HG03520 (cell line): ENCODE data around the gene FBLN7.
"Not testable (repeated sequence)": the region's sequence is repeated elsewhere in the genome, so short reads cannot be mapped to it uniquely, and the experiment has no call there.

Experiments
- ATAC-seq: cut with Tn5 transposase; IDR thresholded peaks from one replicate; pipeline ENCODE4 v1.9.1; 2021; ENCODE audit warnings: mild to moderate bottlenecking, moderate library complexity; ENCODE audit not compliant: unreplicated experiment

The FBLN7 gene

GRCh38 chr2:112138159-112139032, at the start of gene FBLN7:
TSS of gene FBLN7 (plus strand) at chr2:112138385. CDS start at chr2:112138656, 271 bp downstream.
- no peak for ATAC-seq

- ATAC-seq: no peak
Observed at GRCh38 chr2:112089375-112089774, 48.8 kb upstream of the FBLN7 start.

- ATAC-seq: no peak
Observed at GRCh38 chr2:112092286-112093041, 45.7 kb upstream of the FBLN7 start.

GRCh38 chr2:112093216-112093615, 45.0 kb upstream of the FBLN7 start:
- no peak for ATAC-seq

GRCh38 chr2:112095681-112096080, 42.5 kb upstream of the FBLN7 start:
- ATAC-seq: no peak

GRCh38 chr2:112096098-112096497, 42.1 kb upstream of the FBLN7 start:
- ATAC-seq: no peak

GRCh38 chr2:112108178-112108832, 29.9 kb upstream of the FBLN7 start:
- ATAC-seq: no peak

- no peak for ATAC-seq
Observed at GRCh38 chr2:112109278-112109677, 28.9 kb upstream of the FBLN7 start.

- no peak for ATAC-seq
Observed at GRCh38 chr2:112110966-112111365, 27.2 kb upstream of the FBLN7 start.

GRCh38 chr2:112113354-112113753, 24.8 kb upstream of the FBLN7 start:
- not testable (repeated sequence) for ATAC-seq

GRCh38 chr2:112118148-112118547, 20.0 kb upstream of the FBLN7 start:
- ATAC-seq: no peak

- no peak for ATAC-seq
Observed at GRCh38 chr2:112121682-112122254, 16.4 kb upstream of the FBLN7 start.

- ATAC-seq: no peak
Observed at GRCh38 chr2:112129060-112129459, 9.1 kb upstream of the FBLN7 start.

- ATAC-seq: no peak
Observed at GRCh38 chr2:112133344-112133743, 4.8 kb upstream of the FBLN7 start.

GRCh38 chr2:112134120-112134519, 4.1 kb upstream of the FBLN7 start:
- no peak for ATAC-seq

- ATAC-seq: no peak
Observed at GRCh38 chr2:112136096-112136495, 2.1 kb upstream of the FBLN7 start.

- ATAC-seq: no peak
Observed at GRCh38 chr2:112137516-112138158, 548 bp upstream of the FBLN7 start.

- not testable (repeated sequence) for ATAC-seq
Observed at GRCh38 chr2:112139033-112139614, 939 bp downstream of the FBLN7 start.

- not testable (repeated sequence) for ATAC-seq
Observed at GRCh38 chr2:112139661-112140204, 1.5 kb downstream of the FBLN7 start.
